Measurements from ENCODE around the gene ADRA1B. TPM values are rescaled to one million over a fixed set of nuclear protein-coding genes. Genes with fewer than 3 reads are reported as not detected.

ADRA1B gene
- total RNA-seq, 6 experiments from 2014 or later, result 0.17 to 0.57 (median 0.38) TPM

- H3K9me3 Mint-ChIP-seq, result no peaks in the 10 kb centered on the region
- H3K36me3 Mint-ChIP-seq (ENCODE audit: low read depth), result peaks cover 12% of the 10 kb centered on the region
- H3K4me1 Mint-ChIP-seq (ENCODE audit: low read depth), result peaks cover 55% of the 10 kb centered on the region
- peak; percentile 97 for DNase-seq
- TF ChIP-seq CTCF (IDR thresholded peaks at IDR 0.05), result peak; percentile 69
- peak overlapping the region; percentile 74 for H3K4me3 Mint-ChIP-seq
- peaks cover 2% of the 10 kb centered on the region for H3K27me3 Mint-ChIP-seq (ENCODE audit: insufficient read depth)
- peak overlapping the region; percentile 96 for H3K27ac Mint-ChIP-seq
Measured at GRCh38 chr5:159975462-159976019, 59.3 kb downstream of the ADRA1B start.

DNA sequence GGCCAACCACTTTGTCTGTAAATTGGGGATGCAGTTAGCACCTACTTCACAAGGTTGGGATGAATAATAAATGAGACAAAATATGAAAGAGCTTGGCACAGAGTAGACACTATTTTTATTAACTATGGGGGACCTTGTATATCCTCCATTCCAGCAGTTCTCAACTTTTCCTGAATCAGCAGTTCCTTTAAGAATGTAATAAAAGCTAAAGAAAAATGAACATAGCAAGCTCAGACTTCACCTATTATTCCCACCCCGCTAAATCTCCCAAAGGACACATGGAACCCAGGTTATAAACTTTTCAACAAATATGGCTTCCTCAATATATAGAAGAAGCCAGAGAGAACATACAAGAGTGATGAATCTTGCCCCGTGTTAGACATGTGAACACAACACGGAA is 60.6 kb downstream of the ADRA1B start:
- TF ChIP-seq CTCF (IDR thresholded peaks at IDR 0.05), result no peak
- Mint-ChIP-seq H3K27me3 (ENCODE audit: insufficient read depth) (peaks cover 2% of the 10 kb centered on the region), H3K4me1 (ENCODE audit: low read depth) (peaks cover 56% of the 10 kb centered on the region), H3K27ac (no peak overlapping the region), H3K4me3 (no peak overlapping the region), H3K9me3 (no peaks in the 10 kb centered on the region), H3K36me3 (ENCODE audit: low read depth) (peaks cover 6% of the 10 kb centered on the region; the same call in 1 of the 2 replicates)
- no peak for DNase-seq

- Mint-ChIP-seq H3K36me3 (ENCODE audit: low read depth) (no peaks in the 10 kb centered on the region), H3K9me3 (no peaks in the 10 kb centered on the region), H3K4me1 (ENCODE audit: low read depth) (peaks cover 60% of the 10 kb centered on the region), H3K27ac (no peak overlapping the region), H3K27me3 (ENCODE audit: insufficient read depth) (peaks cover 2% of the 10 kb centered on the region), H3K4me3 (no peak overlapping the region)
- no peak for DNase-seq
- no peak for TF ChIP-seq CTCF (IDR thresholded peaks at IDR 0.05)
Measured at GRCh38 chr5:159978358-159978757, 62.1 kb downstream of the ADRA1B start.

GRCh38 chr5:159982421-159983173 is 66.3 kb downstream of the ADRA1B start:
- Mint-ChIP-seq H3K27ac (no peak overlapping the region), H3K4me3 (no peak overlapping the region), H3K36me3 (ENCODE audit: low read depth) (no peaks in the 10 kb centered on the region), H3K9me3 (no peaks in the 10 kb centered on the region), H3K27me3 (ENCODE audit: insufficient read depth) (peaks cover 5% of the 10 kb centered on the region), H3K4me1 (ENCODE audit: low read depth) (peaks cover 42% of the 10 kb centered on the region)
- no peak for TF ChIP-seq CTCF (IDR thresholded peaks at IDR 0.05)
- DNase-seq, result no peak

GRCh38 chr5:159987031-159987674 is 70.9 kb downstream of the ADRA1B start:
- peaks cover 18% of the 10 kb centered on the region for H3K27me3 Mint-ChIP-seq (ENCODE audit: insufficient read depth)

More at GRCh38 chr5:159987031-159987674, 70.9 kb downstream of the ADRA1B start:
- Mint-ChIP-seq H3K4me1 (ENCODE audit: low read depth) (peaks cover 24% of the 10 kb centered on the region), H3K4me3 (peak overlapping the region; percentile 65), H3K9me3 (no peaks in the 10 kb centered on the region), H3K27ac (no peak overlapping the region), H3K36me3 (ENCODE audit: low read depth) (no peaks in the 10 kb centered on the region)
- DNase-seq, result peak; percentile 50
- peak; percentile 83 for TF ChIP-seq CTCF (IDR thresholded peaks at IDR 0.05)

Measured in HFFc6 (cell line).